Globus pallidus (tissue), 1 donor: ENCODE measurements around the gene CHI3L1.
A peak's percentile ranks its signal among the peaks of the same experiment; 100 is the strongest.

Source experiments
- DNase-seq: peaks from one replicate; pipeline ENCODE4 v3.0.0-alpha.2; 2015; ENCODE audit warnings: low spot score

Gene CHI3L1

GRCh38 chr1:203133970-203134725 lies 52.4 kb downstream of the CHI3L1 start:
- DNase-seq, result no peak

DNA sequence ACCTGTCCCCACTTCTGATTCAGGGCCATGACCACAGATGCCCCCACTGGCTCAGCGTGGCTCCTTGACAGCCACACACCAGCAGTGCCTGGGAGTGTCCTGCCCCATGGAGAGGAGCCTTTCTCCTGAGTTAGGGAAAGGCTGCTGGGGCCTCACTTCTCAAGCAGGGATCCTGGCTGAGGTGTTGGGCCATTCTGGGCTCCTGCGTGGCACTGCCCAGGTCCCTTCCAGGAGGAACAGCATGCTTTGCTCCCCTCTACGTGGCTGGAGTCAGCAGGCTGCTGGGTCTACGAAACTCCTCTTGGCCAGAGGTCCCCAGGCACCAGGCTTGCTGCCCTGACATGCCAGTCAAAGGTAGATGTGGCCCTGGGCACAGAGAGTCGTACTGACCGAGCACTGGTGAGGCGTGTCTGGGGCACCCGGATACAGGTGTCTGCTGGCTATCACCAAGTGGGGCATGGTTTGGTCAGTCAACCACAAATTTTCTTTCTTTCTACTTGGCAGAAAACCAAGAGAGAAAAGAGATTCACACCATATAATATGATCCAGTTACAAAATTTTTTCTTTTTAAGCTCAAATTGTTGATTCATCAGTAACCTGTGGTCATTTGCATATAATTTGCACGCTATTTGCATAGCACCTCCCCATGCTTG lies 54.8 kb downstream of the CHI3L1 start:
- no peak for DNase-seq

- no peak for DNase-seq
Measured at GRCh38 chr1:203130358-203130985, 56.0 kb downstream of the CHI3L1 start.

DNA sequence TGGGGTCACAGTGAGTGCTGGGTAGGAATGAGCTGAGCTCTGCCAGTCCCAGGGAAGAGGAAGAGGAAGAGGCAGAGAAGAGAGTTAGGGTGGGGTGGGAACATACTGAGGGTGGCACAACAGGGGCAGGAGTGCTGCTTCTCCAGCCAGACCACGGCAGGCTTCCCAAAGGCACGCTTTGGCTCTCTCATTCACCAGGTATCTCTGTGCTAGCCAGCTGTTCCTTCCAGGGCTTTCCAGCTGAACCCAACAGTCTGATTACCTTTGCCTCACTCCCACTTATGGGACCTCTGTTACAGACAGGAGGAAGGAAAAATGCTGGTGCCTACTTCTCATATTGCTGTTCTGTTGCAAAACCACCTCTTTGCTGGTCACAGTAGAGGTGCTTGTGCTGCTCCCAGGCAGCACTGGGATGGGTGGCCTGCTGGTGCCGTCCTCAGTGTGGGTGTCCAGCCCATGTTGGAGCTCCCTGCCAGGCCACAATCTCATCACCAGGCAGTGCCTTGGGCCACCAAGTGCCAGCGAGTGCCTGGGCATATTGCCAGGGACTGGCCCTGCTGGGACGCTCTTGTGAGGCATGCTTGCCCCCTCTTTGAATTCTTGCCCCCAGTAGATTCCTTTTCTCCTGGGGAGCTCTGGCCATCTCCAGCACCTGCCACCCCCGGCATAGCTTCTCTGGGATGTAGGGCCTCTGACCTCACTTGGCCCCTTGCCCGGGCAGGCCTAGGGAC lies 56.8 kb downstream of the CHI3L1 start:
- DNase-seq, result peak; percentile 97
